Duodenal mucosa (tissue), 2 donors: ENCODE measurements around the gene PI16.

Experiments
- H3K27ac ChIP-seq: one replicate; pipeline ENCODE4 v1.7.0; 2013; ENCODE audit warnings: low read depth, low read length
- H3K27me3 ChIP-seq, 2 donors: one replicate each; pipeline ENCODE4 v1.7.0; 2013; ENCODE audit warnings: low read length in 2 of 2, control low read depth in 1 of 2; ENCODE audit not compliant: insufficient read depth in 2 of 2, control insufficient read depth in 1 of 2
- H3K36me3 ChIP-seq, 2 donors: one replicate each; pipeline ENCODE4 v1.7.0; 2013; ENCODE audit warnings: low read length in 2 of 2, control low read depth in 1 of 2; ENCODE audit not compliant: insufficient read depth in 2 of 2, control insufficient read depth in 1 of 2
- H3K4me1 ChIP-seq, 2 donors: one replicate each; pipeline ENCODE4 v1.7.0; 2013; ENCODE audit warnings: low read length in 2 of 2, control low read depth in 1 of 2; ENCODE audit not compliant: insufficient read depth in 2 of 2, control insufficient read depth in 1 of 2
- H3K4me3 ChIP-seq, 2 donors: one replicate each; pipeline ENCODE4 v1.7.0; 2013; ENCODE audit warnings: low read length in 2 of 2, low read depth in 1 of 2
- H3K9ac ChIP-seq, 2 donors: one replicate each; pipeline ENCODE4 v1.7.0; 2013; ENCODE audit warnings: low read length in 2 of 2, low read depth in 1 of 2
- H3K9me3 ChIP-seq, 2 donors: one replicate each; pipeline ENCODE4 v1.7.0; 2013; ENCODE audit warnings: low read length in 2 of 2, control low read depth in 1 of 2; ENCODE audit not compliant: control insufficient read depth in 1 of 2

Gene PI16

GRCh38 chr6:36964908-36965307, 10.4 kb downstream of the PI16 start:
- no peak overlapping the region for H3K4me3 ChIP-seq
- H3K9ac ChIP-seq: no peak overlapping the region
- no peaks in the 10 kb centered on the region for H3K9me3 ChIP-seq
- no peak overlapping the region for H3K27ac ChIP-seq
- H3K27me3 ChIP-seq: no peaks in the 10 kb centered on the region
- peaks cover 37 to 47% of the 10 kb centered on the region in 2 donors for H3K4me1 ChIP-seq
- H3K36me3 ChIP-seq: peaks cover 27 to 29% of the 10 kb centered on the region in 2 donors

GRCh38 chr6:36967301-36967700, 12.8 kb downstream of the PI16 start:
- H3K4me3 ChIP-seq: no peak overlapping the region
- no peaks in the 10 kb centered on the region for H3K27me3 ChIP-seq
- peaks cover 23 to 32% of the 10 kb centered on the region in 2 donors for H3K4me1 ChIP-seq
- no peaks in the 10 kb centered on the region for H3K9me3 ChIP-seq
- peak overlapping the region; percentile 26 for H3K27ac ChIP-seq
- peaks cover 43 to 53% of the 10 kb centered on the region in 2 donors for H3K36me3 ChIP-seq
- no peak overlapping the region for H3K9ac ChIP-seq

- Histone ChIP-seq H3K27me3 (no peaks in the 10 kb centered on the region), H3K9me3 (no peaks in the 10 kb centered on the region), H3K4me1 (peaks cover 23 to 32% of the 10 kb centered on the region in 2 donors), H3K36me3 (peaks cover 48 to 58% of the 10 kb centered on the region in 2 donors), H3K4me3 (no peak overlapping the region), H3K27ac (peak overlapping the region; percentile 26), H3K9ac (no peak overlapping the region)
Measured at GRCh38 chr6:36967757-36968156, 13.2 kb downstream of the PI16 start.

GRCh38 chr6:36968266-36968977, 13.9 kb downstream of the PI16 start:
- H3K9me3 ChIP-seq: no peaks in the 10 kb centered on the region
- H3K27ac ChIP-seq: no peak overlapping the region
- peaks cover 49 to 64% of the 10 kb centered on the region in 2 donors for H3K36me3 ChIP-seq
- no peak overlapping the region for H3K4me3 ChIP-seq
- peaks cover 22 to 28% of the 10 kb centered on the region in 2 donors for H3K4me1 ChIP-seq
- no peaks in the 10 kb centered on the region for H3K27me3 ChIP-seq
- no peak overlapping the region for H3K9ac ChIP-seq

- H3K27me3 ChIP-seq: no peaks in the 10 kb centered on the region
- H3K9me3 ChIP-seq: no peaks in the 10 kb centered on the region
- H3K9ac ChIP-seq: no peak overlapping the region
- H3K36me3 ChIP-seq: peaks cover 56 to 72% of the 10 kb centered on the region in 2 donors
- H3K4me3 ChIP-seq: no peak overlapping the region
- peaks cover 14 to 21% of the 10 kb centered on the region in 2 donors for H3K4me1 ChIP-seq
- no peak overlapping the region for H3K27ac ChIP-seq
Measured at GRCh38 chr6:36969240-36969691, 14.7 kb downstream of the PI16 start.

GRCh38 chr6:36969988-36970891, 15.7 kb downstream of the PI16 start:
- Histone ChIP-seq H3K27ac (no peak overlapping the region), H3K9ac (no peak overlapping the region), H3K36me3 (peaks cover 66 to 82% of the 10 kb centered on the region in 2 donors), H3K4me1 (peaks cover 10 to 16% of the 10 kb centered on the region in 2 donors), H3K9me3 (no peaks in the 10 kb centered on the region), H3K4me3 (no peak overlapping the region), H3K27me3 (no peaks in the 10 kb centered on the region)

GRCh38 chr6:36970892-36971842, 16.6 kb downstream of the PI16 start:
- Histone ChIP-seq H3K9ac (no peak overlapping the region), H3K36me3 (peaks cover 75 to 91% of the 10 kb centered on the region in 2 donors), H3K27ac (no peak overlapping the region)

GRCh38 chr6:36971921-36972673, 17.6 kb downstream of the PI16 start:
- peaks cover 84 to 99% of the 10 kb centered on the region in 2 donors for H3K36me3 ChIP-seq
- H3K27me3 ChIP-seq: no peaks in the 10 kb centered on the region
- peaks cover 2 to 8% of the 10 kb centered on the region in 2 donors for H3K4me1 ChIP-seq
- no peak overlapping the region for H3K9ac ChIP-seq
- no peak overlapping the region for H3K4me3 ChIP-seq
- no peaks in the 10 kb centered on the region for H3K9me3 ChIP-seq
- no peak overlapping the region for H3K27ac ChIP-seq

More at GRCh38 chr6:36970892-36971842, 16.6 kb downstream of the PI16 start:
- Histone ChIP-seq H3K4me3 (no peak overlapping the region), H3K9me3 (no peaks in the 10 kb centered on the region), H3K4me1 (peaks cover 10 to 16% of the 10 kb centered on the region in 2 donors), H3K27me3 (no peaks in the 10 kb centered on the region)

GRCh38 chr6:36973190-36973589, 18.7 kb downstream of the PI16 start:
- H3K36me3 ChIP-seq: peaks cover 82 to 99% of the 10 kb centered on the region in 2 donors

More at GRCh38 chr6:36973190-36973589, 18.7 kb downstream of the PI16 start:
- H3K4me3 ChIP-seq: no peak overlapping the region
- H3K27me3 ChIP-seq: no peaks in the 10 kb centered on the region
- no peaks in the 10 kb centered on the region for H3K9me3 ChIP-seq
- H3K27ac ChIP-seq: no peak overlapping the region
- no peaks in the 10 kb centered on the region for H3K4me1 ChIP-seq
- H3K9ac ChIP-seq: no peak overlapping the region
